HG02970 (cell line): ENCODE results near the gene RNF220.
"Not testable (repeated sequence)": the region's sequence is repeated elsewhere in the genome, so short reads cannot be mapped to it uniquely, and the experiment has no call there.

ENCODE experiments used
- ATAC-seq: cut with Tn5 transposase; IDR thresholded peaks from one replicate; pipeline ENCODE4 v1.9.1; 2021; ENCODE audit warnings: mild to moderate bottlenecking, moderate library complexity, moderate number of reproducible peaks; ENCODE audit not compliant: unreplicated experiment, low FRiP score

The RNF220 gene

DNA sequence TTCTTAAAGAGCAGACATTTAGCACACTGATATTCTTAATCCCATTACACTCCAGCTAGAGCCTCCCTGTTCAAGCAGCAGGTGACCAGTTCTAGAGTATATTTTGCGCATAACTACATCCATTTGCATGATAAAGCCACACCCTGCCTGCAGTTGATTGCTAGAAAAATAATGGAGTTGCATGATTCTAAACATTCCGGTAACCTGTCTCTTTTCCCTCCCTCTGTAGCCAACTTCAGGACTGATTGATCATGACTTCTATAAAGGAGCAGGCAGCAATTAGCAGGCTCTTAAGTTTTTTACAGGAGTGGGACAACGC is 284.4 kb downstream of the RNF220 start:
- no peak for ATAC-seq

DNA sequence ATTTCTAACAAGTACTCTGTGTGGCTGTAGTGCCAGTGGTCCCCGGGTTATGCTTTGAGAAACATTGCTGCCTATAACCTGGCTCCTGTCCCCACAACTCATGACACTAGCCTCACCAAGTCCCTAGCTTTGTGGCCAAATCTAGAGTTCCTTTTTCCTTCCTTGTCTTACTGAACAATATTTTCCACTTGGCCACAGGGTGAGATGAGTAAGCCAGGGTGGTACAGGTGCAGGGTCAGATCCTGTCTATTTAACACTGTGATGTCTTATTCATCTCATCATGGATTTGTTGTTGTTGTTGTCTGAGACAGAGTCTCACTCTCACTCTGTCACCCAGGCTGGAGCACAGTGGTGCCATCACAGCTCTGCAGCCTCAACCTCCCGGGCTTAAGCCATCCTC is 288.1 kb downstream of the RNF220 start:
- ATAC-seq, result no peak

GRCh38 chr1:44693900-44694299 is 288.8 kb downstream of the RNF220 start:
- no peak for ATAC-seq

GRCh38 chr1:44694863-44695478 is 289.9 kb downstream of the RNF220 start:
- ATAC-seq, result no peak

DNA sequence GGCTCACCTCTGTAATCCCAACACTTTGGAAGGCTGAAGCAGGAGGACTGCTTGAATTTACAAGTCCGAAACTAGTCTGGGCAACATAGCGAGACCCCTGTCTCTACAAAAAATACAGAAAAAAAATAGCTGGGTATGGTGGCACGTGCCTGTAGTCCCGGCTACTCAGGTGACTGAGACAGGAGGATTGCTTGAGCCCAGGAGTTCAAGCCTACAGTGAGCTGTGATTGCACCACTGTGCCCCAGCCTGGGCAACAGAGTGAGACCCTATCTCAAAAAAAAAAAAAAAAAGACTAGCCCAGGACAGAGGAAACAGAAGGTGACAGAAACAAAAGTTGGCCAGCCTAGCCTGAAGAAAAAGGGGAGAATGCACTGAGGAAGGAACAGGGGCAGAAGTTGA is 290.6 kb downstream of the RNF220 start:
- ATAC-seq, result no peak

DNA sequence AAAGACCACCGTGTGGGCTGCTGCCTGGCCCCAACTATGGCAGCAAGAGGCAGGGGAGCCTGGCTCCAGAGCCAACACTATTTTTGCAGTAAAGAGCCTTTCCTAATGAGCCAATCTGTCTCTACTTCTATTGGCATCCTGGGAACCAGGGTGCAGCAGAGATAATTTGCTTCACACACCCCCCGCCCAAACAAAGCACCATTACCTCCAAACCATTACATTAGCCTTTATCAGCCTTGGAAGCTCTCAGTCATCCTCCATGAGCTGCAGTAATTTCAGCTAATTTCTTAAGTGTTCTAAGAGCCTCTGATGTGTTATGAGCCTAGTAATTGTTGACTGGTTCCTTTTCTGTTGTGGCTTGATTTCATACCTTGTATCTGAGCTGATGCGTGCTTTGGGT is 291.0 kb downstream of the RNF220 start:
- ATAC-seq, result no peak

GRCh38 chr1:44696789-44697345 is 291.8 kb downstream of the RNF220 start:
- ATAC-seq, result no peak

DNA sequence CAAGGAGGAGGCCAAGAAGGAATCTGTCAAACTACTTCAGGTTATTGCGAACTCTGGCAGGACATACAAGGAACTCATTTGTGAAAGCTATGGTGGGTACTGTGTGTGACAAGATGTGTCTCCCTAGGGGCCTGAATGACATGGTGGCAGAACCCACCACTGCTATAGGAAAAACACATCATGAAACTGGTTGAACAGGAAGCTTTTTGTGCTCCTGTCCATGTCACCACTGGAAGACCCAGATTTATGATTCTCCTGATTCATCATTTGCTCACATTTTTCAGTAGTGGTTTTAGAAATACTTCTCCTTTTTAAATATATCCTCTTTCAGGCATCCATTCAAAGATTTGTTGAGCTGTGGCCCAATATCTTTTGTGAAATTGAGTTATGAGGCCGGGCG is 293.1 kb downstream of the RNF220 start:
- no peak for ATAC-seq

DNA sequence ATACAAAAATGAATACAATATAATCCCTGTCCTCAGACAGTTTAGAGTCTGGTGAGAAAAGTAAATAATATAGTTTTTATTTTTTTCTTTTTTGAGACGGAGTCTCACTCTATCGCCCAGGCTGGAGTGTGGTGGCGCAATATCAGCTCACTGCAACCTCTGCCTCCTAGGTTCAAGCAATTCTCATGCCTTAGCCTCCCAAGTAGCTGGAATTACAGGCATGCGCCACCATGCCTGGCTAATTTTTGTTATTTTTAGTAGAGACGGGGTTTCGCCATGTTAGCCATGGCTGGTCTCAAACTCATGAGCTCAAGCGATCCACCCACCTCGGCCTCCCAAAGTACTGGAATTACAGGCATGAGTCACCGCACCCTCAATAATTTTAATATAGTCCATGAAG is 294.3 kb downstream of the RNF220 start:
- ATAC-seq, result not testable (repeated sequence)

- ATAC-seq, result no peak
Observed at GRCh38 chr1:44700573-44700972, 295.5 kb downstream of the RNF220 start.

DNA sequence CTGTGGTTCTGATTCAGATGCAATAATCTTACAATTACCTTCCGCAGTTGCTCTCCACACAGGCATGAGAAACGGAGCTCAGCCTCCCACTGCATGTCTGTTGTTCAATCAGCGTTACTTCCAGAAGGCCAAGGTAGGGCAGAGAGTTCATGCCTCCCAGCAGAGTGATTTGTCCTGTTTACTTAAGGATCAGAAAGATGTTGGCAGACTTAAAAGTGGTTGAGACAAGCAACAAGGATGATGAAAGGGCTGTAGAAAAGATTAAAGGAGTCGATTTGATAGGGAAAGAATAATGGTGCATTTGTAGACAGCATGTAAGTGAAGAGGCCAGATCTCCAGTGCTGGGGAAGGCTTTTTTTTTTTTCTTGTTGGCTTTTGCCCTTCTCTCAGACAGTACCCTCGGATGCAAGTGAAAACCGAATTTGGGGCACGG is 296.1 kb downstream of the RNF220 start:
- no peak for ATAC-seq
